ENCODE measurements around the gene ALKBH5.

- TF ChIP-seq GATA2 (IDR thresholded peaks at IDR 0.05; ENCODE audit: low read depth, low read length) (no peak; the same call in 1 of the 2 replicates), GATA3 (IDR thresholded peaks at IDR 0.05; ENCODE audit: low read depth, low read length) (no peak)
These were observed 672 bp upstream of the ALKBH5 start for GRCh38 chr17:18182978-18183333.

Data from SH-SY5Y (cell line).